ENCODE measurements around the gene SMIM10L1.

SMIM10L1 gene

GRCh38 chr12:11202811-11203210 is 31.8 kb downstream of the SMIM10L1 start:
- no peak for DNase-seq

- no peak for DNase-seq
Measured at GRCh38 chr12:11204173-11204572, 33.2 kb downstream of the SMIM10L1 start.

- no peak for DNase-seq
Measured at GRCh38 chr12:11209113-11209512, 38.1 kb downstream of the SMIM10L1 start.
